Hepatocyte (in vitro differentiated cells): Measurements from ENCODE around the gene ARHGAP26. TPM values are rescaled to one million over a fixed set of nuclear protein-coding genes. Genes with fewer than 3 reads are reported as not detected.

ENCODE experiments used
- DNase-seq: peaks from one replicate; pipeline ENCODE4 v3.0.0-alpha.2; 2016; ENCODE audit warnings: low spot score
- H2AFZ ChIP-seq: fragments of 200-600 bp; sonication (generic); 2 replicates; pipeline ENCODE4 v1.6.0; 2016; ENCODE audit warnings: antibody characterized with exemption, mild to moderate bottlenecking
- H3K27ac ChIP-seq: fragments of 200-600 bp; sonication (generic); 2 replicates; pipeline ENCODE4 v1.5.1; 2016; ENCODE audit warnings: mild to moderate bottlenecking
- H3K27me3 ChIP-seq: fragments of 200-600 bp; sonication (generic); 2 replicates; pipeline ENCODE4 v1.6.1; 2016
- H3K36me3 ChIP-seq: fragments of 200-600 bp; sonication (generic); replicated peaks from 2 replicates; pipeline ENCODE4 v1.5.1; 2016; ENCODE audit warnings: low read depth; ENCODE audit not compliant: insufficient read depth
- H3K4me1 ChIP-seq: fragments of 200-600 bp; sonication (generic); 2 replicates; pipeline ENCODE4 v1.5.1; 2016; ENCODE audit warnings: mild to moderate bottlenecking, moderate library complexity; ENCODE audit not compliant: insufficient read depth
- H3K4me2 ChIP-seq: fragments of 200-600 bp; sonication (generic); 2 replicates; pipeline ENCODE4 v1.6.0; 2016
- H3K4me3 ChIP-seq: fragments of 200-600 bp; sonication (generic); 2 replicates; pipeline ENCODE4 v1.5.1; 2016; ENCODE audit warnings: mild to moderate bottlenecking
- H3K79me2 ChIP-seq: fragments of 200-600 bp; sonication (generic); 2 replicates; pipeline ENCODE4 v1.6.0; 2017; ENCODE audit warnings: mild to moderate bottlenecking
- H3K9me2 ChIP-seq: fragments of 200-600 bp; sonication (generic); replicated peaks from 2 replicates; pipeline ENCODE4 v1.6.0; 2017; ENCODE audit warnings: mild to moderate bottlenecking; ENCODE audit not compliant: insufficient read depth
- H3K9me3 ChIP-seq: fragments of 200-600 bp; sonication (generic); 2 replicates; pipeline ENCODE4 v1.5.1; 2016; ENCODE audit warnings: low read depth, mild to moderate bottlenecking
- H4K20me1 ChIP-seq: fragments of 200-600 bp; sonication (generic); 2 replicates; pipeline ENCODE4 v1.6.0; 2016; ENCODE audit warnings: mild to moderate bottlenecking; ENCODE audit not compliant: insufficient read depth, poor library complexity, severe bottlenecking
- EZH2 ChIP-seq: fragments of 200-600 bp; sonication (generic); IDR thresholded peaks from 2 replicates; pipeline ENCODE4 v1.6.1; 2016; ENCODE audit warnings: antibody characterized with exemption, mild to moderate bottlenecking, borderline replicate concordance
- EZH2phosphoT487 ChIP-seq: fragments of 200-600 bp; sonication (generic); IDR thresholded peaks from one replicate; pipeline ENCODE4 v1.6.1; 2018; ENCODE audit warnings: antibody characterized with exemption, mild to moderate bottlenecking, low read depth, moderate library complexity; ENCODE audit not compliant: unreplicated experiment, severe bottlenecking
- WGBS: methylation state at CpG from one replicate; pipeline ENCODE4 v1.1.6; 2016; ENCODE audit warnings: low lambda C conversion rate; ENCODE audit errors: missing lambda C conversion rate; 5-methylcytosine and 5-hydroxymethylcytosine counted together
- polyA plus RNA-seq: library from polyadenylated mRNA; unstranded; fragments of >200 nt; fragmentation: Nextera tagmentation; extraction: Ambion mirVana; gene quantifications from 2 replicates; pipeline ENCODE4 v1.2.1, GENCODE V29; 2016
- total RNA-seq: library from RNA; depleted of rRNA; stranded (reverse); fragments of >200 nt; gene quantifications from 2 replicates; pipeline ENCODE4 v1.2.3, GENCODE V29; 2014
- TF ChIP-seq, protein P1 (sequence below): fragments of 200-600 bp; sonication (generic); IDR thresholded peaks from 2 replicates; pipeline ENCODE4 v1.5.1; 2016; ENCODE audit warnings: antibody characterized with exemption, mild to moderate bottlenecking; ENCODE audit not compliant: poor library complexity

The ARHGAP26 gene
- total and polyA plus RNA-seq, 2 experiments from 2014 or later, result 16.5 to 19.8 TPM

- no peaks in the 10 kb centered on the region for H3K9me3 ChIP-seq
- no peaks in the 10 kb centered on the region for H4K20me1 ChIP-seq
- no peaks in the 10 kb centered on the region for H3K9me2 ChIP-seq
- no peak overlapping the region for H2AFZ ChIP-seq
- H3K79me2 ChIP-seq, result no peaks in the 10 kb centered on the region
- DNase-seq, result no peak
- H3K27ac ChIP-seq, result no peak overlapping the region
- peaks cover 18% of the 10 kb centered on the region for H3K4me1 ChIP-seq
- 52% methylated on average over 2 of the region's 2 CpGs for WGBS
- no peak for TF ChIP-seq EZH2phosphoT487
- TF ChIP-seq, protein P1, sequence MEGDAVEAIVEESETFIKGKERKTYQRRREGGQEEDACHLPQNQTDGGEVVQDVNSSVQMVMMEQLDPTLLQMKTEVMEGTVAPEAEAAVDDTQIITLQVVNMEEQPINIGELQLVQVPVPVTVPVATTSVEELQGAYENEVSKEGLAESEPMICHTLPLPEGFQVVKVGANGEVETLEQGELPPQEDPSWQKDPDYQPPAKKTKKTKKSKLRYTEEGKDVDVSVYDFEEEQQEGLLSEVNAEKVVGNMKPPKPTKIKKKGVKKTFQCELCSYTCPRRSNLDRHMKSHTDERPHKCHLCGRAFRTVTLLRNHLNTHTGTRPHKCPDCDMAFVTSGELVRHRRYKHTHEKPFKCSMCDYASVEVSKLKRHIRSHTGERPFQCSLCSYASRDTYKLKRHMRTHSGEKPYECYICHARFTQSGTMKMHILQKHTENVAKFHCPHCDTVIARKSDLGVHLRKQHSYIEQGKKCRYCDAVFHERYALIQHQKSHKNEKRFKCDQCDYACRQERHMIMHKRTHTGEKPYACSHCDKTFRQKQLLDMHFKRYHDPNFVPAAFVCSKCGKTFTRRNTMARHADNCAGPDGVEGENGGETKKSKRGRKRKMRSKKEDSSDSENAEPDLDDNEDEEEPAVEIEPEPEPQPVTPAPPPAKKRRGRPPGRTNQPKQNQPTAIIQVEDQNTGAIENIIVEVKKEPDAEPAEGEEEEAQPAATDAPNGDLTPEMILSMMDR, result no peak
- no peak for TF ChIP-seq EZH2
- H3K27me3 ChIP-seq, result no peaks in the 10 kb centered on the region
- H3K4me3 ChIP-seq, result no peak overlapping the region
- no peak overlapping the region for H3K4me2 ChIP-seq
- H3K36me3 ChIP-seq, result no peaks in the 10 kb centered on the region
These were observed 349.2 kb downstream of the ARHGAP26 start for GRCh38 chr5:143119291-143119769.

DNA sequence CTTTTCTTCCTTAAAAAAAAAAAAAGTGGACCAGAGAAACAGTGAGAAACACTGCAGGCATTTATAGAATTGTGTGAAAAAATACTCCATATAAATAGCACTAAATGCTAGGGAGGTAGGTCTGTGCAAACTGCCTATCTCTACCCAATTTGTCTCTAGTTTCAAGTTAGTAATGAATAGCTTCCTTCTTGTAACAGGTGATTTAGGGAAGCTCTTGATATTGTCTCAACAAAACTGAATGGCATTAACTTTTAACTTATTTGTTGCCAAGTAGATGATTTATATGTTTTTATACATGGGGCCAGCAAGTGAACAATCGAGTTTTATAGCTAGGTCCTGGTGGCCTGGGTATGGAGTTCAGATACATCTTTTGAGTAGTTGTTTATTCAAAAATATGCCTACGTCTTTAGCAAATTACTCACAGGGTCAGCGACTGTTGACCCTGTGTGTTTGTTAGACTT lies 349.7 kb downstream of the ARHGAP26 start:
- Histone ChIP-seq H3K79me2 (no peaks in the 10 kb centered on the region), H4K20me1 (no peaks in the 10 kb centered on the region), H3K4me1 (peaks cover 18% of the 10 kb centered on the region), H3K36me3 (no peaks in the 10 kb centered on the region), H3K9me2 (no peaks in the 10 kb centered on the region), H2AFZ (no peak overlapping the region), H3K4me2 (no peak overlapping the region), H3K27ac (no peak overlapping the region), H3K9me3 (no peaks in the 10 kb centered on the region), H3K4me3 (no peak overlapping the region), H3K27me3 (no peaks in the 10 kb centered on the region)
- TF ChIP-seq, protein P1, result no peak
- TF ChIP-seq EZH2phosphoT487, result no peak
- TF ChIP-seq EZH2, result no peak
- 63% methylated on average over 3 of the region's 3 CpGs for WGBS
- no peak for DNase-seq

DNA sequence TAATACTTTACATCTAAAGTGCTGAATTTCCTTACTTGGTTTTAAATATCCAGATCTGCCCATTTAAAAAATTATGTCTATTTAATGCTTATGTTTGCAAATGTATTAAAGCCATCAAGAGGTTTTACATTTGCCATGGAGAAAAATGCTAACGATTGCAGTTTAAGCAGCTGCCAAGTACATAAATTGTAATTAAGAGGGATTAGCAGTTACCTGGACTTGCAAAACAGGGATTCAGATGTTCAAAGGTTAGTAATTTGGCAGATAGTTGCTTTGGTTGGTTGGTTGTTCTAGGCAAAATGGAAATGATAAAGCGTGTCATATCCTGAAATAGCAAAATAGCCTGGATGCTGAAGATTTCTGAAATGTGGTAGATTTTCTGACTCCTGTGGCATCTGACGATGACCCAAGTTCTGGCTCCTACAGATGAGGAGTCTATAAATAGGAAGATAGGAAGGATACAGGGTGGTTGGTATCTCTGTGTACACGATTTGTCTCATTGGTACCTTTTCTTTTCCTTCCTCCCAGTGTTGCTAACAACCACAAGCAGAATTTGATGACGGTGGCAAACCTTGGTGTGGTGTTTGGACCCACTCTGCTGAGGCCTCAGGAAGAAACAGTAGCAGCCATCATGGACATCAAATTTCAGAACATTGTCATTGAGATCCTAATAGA lies 350.4 kb downstream of the ARHGAP26 start:
- H3K27ac ChIP-seq, result no peak overlapping the region
- H3K27me3 ChIP-seq, result no peaks in the 10 kb centered on the region
- no peaks in the 10 kb centered on the region for H3K9me3 ChIP-seq
- H3K79me2 ChIP-seq, result no peaks in the 10 kb centered on the region
- DNase-seq, result no peak
- no peak overlapping the region for H2AFZ ChIP-seq
- no peak overlapping the region for H3K4me2 ChIP-seq
- H3K4me1 ChIP-seq, result peaks cover 18% of the 10 kb centered on the region
- TF ChIP-seq, protein P1, result no peak
- TF ChIP-seq EZH2phosphoT487 (no peak), EZH2 (no peak)
- no peaks in the 10 kb centered on the region for H4K20me1 ChIP-seq
- H3K4me3 ChIP-seq, result no peak overlapping the region
- WGBS, result 84% methylated on average over 5 of the region's 5 CpGs
- no peaks in the 10 kb centered on the region for H3K36me3 ChIP-seq
- no peaks in the 10 kb centered on the region for H3K9me2 ChIP-seq
